HL-60 (cell line): ENCODE results near the gene FSTL5.

ENCODE experiments used
- CTCF ChIP-seq: IDR thresholded peaks from one replicate; pipeline ENCODE4 v1.5.1; 2011; ENCODE audit warnings: low read length, control low read depth, inconsistent platforms; ENCODE audit not compliant: insufficient read depth
- POLR2AphosphoS5 ChIP-seq: IDR thresholded peaks from 2 replicates; pipeline ENCODE4 v1.6.1; 2012; ENCODE audit warnings: low read depth
- SPI1 ChIP-seq: IDR thresholded peaks from 2 replicates; pipeline ENCODE4 v1.6.1; 2012; ENCODE audit warnings: low read depth, mild to moderate bottlenecking, borderline replicate concordance

DNA sequence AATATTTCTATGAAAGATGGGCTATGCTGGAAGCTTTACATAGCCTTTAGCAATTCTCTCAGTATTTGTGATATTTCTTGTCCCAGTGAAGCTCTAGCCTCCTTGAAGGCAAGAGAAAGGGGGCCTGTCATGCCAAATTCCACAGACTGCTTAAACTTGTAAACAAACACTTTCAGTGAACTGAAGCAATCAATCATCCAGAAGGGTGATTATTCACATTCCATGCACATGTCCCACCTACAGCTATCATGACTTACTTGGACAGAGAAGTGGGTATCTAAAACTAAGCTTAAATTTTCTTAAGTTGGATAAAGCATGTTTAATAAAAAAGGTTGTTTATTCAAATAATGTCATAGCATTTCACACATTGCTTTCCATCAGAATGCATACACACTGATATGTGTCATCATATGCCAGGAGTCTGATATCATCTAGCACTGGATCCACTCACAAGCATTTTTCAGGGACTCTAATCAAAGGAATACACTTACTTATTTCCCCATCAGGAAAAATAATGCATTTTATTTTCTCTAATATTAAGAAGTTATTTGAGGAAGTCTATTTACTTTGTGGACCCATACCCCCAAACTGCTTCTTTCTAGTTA is 1.2 kb upstream of the FSTL5 start:
- TF ChIP-seq CTCF = no peak
- no peak for TF ChIP-seq SPI1
- no peak for TF ChIP-seq POLR2AphosphoS5
